Right lobe of liver (tissue), 4 donors: ENCODE results near the gene DOCK7.

Experiments
- CTCF ChIP-seq, 4 donors: fragments of 200-600 bp in 3 of 4; fragments of 450-650 bp in 1 of 4; IDR thresholded peaks; one replicate each; pipeline versions ENCODE4 v1.5.1 to v1.8.0; 2016 to 2022; ENCODE audit warnings: antibody characterized with exemption in 4 of 4, mild to moderate bottlenecking in 2 of 4
- POLR2A ChIP-seq: fragments of 450-650 bp; IDR thresholded peaks from one replicate; pipeline ENCODE4 v1.6.1; 2017; ENCODE audit warnings: antibody characterized with exemption, mild to moderate bottlenecking
- donor health status: DM: no; HTN: no; CAD: no.
- donor health status: DM: no; HTN: no; CAD: no.
- donor health status: DM: no; HTN: yes; CAD: no.

DNA sequence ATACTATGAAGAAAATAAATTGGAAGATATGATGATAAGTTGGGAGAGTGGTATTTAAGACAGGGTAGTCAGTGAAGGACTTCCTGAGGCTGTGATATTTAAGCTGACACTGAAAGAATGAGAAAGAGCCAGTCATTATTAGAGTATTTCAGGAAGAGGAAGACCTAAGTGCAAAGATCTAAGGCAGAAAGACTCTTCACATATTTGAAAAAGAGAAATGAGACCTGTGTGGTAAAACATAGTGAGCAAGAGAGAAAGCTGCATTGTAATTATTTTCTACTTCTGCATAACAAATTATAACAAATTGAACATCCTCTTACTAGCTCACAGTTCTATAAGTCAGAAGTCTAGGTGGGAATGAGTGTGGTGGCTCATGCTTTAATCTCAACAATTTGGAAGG is 34.6 kb upstream of the DOCK7 start:
- TF ChIP-seq CTCF (IDR thresholded peaks at IDR 0.05) (no peak), POLR2A (no peak)
